Stimulated activated naive B cell treated with anti-CD40 and anti-IgM and Interleukin-4, amounts not matched to agents 10 μg/mL and 1 μg/mL and 100 μg/mL, for 72 hours (primary cell): ENCODE results near the gene CFAP299.

Experiments
- ATAC-seq, 2 donors: fragments of 150-1000 bp; cut with Tn5 transposase; replicated peaks; 2 replicates each; pipeline ENCODE4 v1.10.0; 2021; ENCODE audit warnings: moderate library complexity in 1 of 2
- DNase-seq: peaks from one replicate; pipeline ENCODE4 v3.0.0; 2021
- H3K27ac Mint-ChIP-seq: one replicate; pipeline ENCODE4 v1.8.0; 2022; ENCODE audit warnings: mild to moderate bottlenecking, mixed read lengths
- H3K27me3 Mint-ChIP-seq, 2 donors: one replicate each; pipeline ENCODE4 v1.8.0; 2022; ENCODE audit warnings: mixed read lengths in 2 of 2
- H3K36me3 Mint-ChIP-seq, 2 donors: one replicate each; pipeline ENCODE4 v1.8.0; 2022; ENCODE audit warnings: mixed read lengths in 2 of 2, mild to moderate bottlenecking in 1 of 2
- H3K4me1 Mint-ChIP-seq, 2 donors: one replicate each; pipeline ENCODE4 v1.8.0; 2022; ENCODE audit warnings: mixed read lengths in 2 of 2, mild to moderate bottlenecking in 1 of 2
- H3K4me3 Mint-ChIP-seq, 2 donors: one replicate each; pipeline ENCODE4 v1.8.0; 2022; ENCODE audit warnings: mild to moderate bottlenecking in 2 of 2, mixed read lengths in 2 of 2, moderate library complexity in 1 of 2
- H3K9me3 Mint-ChIP-seq, 2 donors: one replicate each; pipeline ENCODE4 v1.8.0; 2022; ENCODE audit warnings: mixed read lengths in 2 of 2, mild to moderate bottlenecking in 1 of 2

Gene CFAP299

DNA sequence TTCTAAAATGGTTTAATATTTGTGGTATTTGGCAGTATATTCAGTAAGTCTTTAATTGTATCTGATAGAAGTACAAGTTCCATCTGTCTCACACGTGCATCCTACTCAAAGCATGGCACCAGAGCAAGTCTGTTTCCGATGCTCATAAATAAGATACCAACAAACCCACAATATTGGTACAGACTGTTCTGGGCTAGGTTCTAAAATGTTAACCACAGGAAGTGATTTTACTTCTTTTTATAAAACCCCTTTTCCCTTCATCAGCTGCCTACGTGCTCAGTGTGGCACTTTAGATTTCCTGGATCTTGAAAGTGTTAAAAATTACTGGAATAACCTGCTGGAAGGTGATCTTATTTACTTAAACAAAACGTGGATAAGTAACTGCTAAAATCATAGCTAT lies 165.1 kb downstream of the CFAP299 start:
- H3K4me1 Mint-ChIP-seq = peaks cover 2 to 11% of the 10 kb centered on the region in 2 donors
- peaks cover 0 to 2% of the 10 kb centered on the region in 2 donors for H3K36me3 Mint-ChIP-seq
- ATAC-seq = peak; percentile 57 to 65
- no peak for DNase-seq
- H3K27me3 Mint-ChIP-seq = no peaks in the 10 kb centered on the region
- H3K27ac Mint-ChIP-seq = no peak overlapping the region
- peaks cover 0 to 11% of the 10 kb centered on the region in 2 donors for H3K9me3 Mint-ChIP-seq
- no peak overlapping the region for H3K4me3 Mint-ChIP-seq

DNA sequence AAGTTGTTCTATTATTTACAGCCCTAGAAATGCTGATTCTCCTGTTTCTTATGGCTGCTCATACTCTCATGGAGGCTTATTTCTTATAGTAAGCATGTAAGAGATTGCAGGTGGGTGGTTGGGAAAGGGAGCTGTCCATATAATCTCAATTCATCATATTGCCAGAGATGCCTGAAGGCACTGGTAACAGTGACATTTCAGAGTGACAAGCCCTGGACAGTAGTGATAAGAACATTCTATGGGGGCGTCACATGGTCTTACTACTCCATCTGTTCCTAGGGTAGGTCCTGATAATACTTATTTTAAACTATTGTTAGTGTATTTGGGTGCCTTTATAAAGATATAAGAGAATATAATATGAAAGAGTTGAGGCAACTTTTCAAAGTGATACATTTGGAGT lies 171.5 kb downstream of the CFAP299 start:
- Mint-ChIP-seq H3K4me3 (no peak overlapping the region), H3K9me3 (peaks cover 0 to 1% of the 10 kb centered on the region in 2 donors), H3K27me3 (no peaks in the 10 kb centered on the region), H3K4me1 (peaks cover 5 to 23% of the 10 kb centered on the region in 2 donors), H3K27ac (no peak overlapping the region), H3K36me3 (no peaks in the 10 kb centered on the region)
- DNase-seq (no peak), ATAC-seq (no peak)

DNA sequence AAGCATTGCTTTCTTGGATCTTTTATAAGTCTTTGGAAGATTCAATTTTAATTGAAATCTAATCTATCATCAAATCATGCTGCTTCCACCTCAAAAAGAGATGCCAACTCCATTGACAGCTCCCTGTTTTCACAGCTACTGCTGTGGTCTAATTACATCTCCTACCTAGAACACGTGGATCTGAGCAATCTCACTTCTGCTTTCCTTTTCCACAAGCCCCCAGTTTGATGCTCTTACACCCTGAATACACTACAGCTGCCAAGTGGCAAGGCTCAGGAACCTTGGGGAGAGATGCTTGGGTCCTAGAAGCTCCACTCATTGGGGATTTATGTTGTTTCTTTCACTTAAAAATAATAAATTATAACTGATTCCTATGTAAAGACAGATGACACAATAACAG lies 172.0 kb downstream of the CFAP299 start:
- no peaks in the 10 kb centered on the region for H3K27me3 Mint-ChIP-seq
- H3K4me1 Mint-ChIP-seq = peaks cover 5 to 23% of the 10 kb centered on the region in 2 donors
- ATAC-seq = peak; percentile 85 to 88
- DNase-seq = no peak
- no peak overlapping the region for H3K4me3 Mint-ChIP-seq
- no peak overlapping the region for H3K27ac Mint-ChIP-seq
- no peaks in the 10 kb centered on the region for H3K36me3 Mint-ChIP-seq
- peaks cover 0 to 1% of the 10 kb centered on the region in 2 donors for H3K9me3 Mint-ChIP-seq

DNA sequence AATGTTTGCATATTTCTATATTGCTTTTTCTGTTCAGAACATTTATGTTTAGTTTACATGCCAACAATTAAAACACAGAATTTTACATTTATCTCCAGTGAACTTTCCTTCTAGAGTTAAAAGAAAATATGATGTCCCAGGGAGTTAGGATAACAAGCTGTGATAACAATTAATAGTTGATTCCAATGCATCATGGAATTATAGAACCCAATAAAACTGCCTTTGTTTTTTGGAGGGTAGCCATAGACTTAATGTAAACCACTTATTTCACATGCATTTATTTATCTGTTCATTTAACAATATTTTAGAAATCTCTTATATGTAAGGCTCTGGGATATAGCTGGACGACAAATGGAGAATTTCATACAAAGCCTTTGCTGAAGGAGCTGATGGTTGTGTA lies 180.0 kb downstream of the CFAP299 start:
- H3K4me3 Mint-ChIP-seq = no peak overlapping the region
- DNase-seq (no peak), ATAC-seq (no peak)
- no peaks in the 10 kb centered on the region for H3K36me3 Mint-ChIP-seq
- H3K27me3 Mint-ChIP-seq = no peaks in the 10 kb centered on the region
- H3K27ac Mint-ChIP-seq = no peak overlapping the region
- peaks cover 0 to under 1% of the 10 kb centered on the region in 2 donors for H3K4me1 Mint-ChIP-seq
- H3K9me3 Mint-ChIP-seq = peaks cover 0 to 1% of the 10 kb centered on the region in 2 donors

DNA sequence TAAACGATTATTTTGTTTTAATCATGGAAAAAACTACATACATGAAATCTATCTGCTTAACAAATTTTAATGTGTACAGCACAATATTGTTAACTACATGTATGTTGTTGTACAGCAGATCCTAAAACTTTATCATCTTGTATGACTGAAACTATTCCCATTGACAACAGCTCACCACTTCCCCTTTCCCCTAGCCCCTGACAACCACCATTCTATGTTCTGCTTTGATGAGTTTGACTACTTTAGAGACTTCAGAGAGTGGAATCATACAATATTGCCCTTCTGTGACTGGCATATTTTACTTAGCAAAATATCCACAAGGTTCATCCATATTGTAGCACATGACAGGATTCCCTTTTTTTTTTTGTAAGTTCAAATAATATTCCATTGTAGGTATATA lies 185.9 kb downstream of the CFAP299 start:
- Mint-ChIP-seq H3K27ac (no peak overlapping the region), H3K4me3 (no peak overlapping the region), H3K9me3 (no peaks in the 10 kb centered on the region), H3K27me3 (no peaks in the 10 kb centered on the region), H3K36me3 (no peaks in the 10 kb centered on the region), H3K4me1 (peaks cover 3 to 5% of the 10 kb centered on the region in 2 donors)
- no peak for DNase-seq
- peak; percentile 94 for ATAC-seq

DNA sequence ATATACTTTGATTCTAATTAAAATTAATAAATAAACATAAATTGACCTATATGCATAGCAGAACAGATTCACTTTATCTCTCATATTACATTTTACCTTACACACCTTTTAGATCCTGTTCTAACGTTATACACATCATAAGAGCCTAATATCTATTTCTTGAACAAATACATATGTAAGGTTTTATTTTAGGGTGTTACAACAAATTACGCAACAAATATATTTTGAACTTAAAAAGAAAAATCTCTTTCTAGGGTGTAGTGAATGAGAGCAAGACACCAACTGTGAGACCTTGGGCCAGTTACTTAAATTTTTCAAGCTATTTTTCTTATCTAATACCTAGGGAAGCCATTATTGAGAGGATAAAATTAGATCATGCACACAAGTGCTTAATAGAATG lies 191.2 kb downstream of the CFAP299 start:
- Mint-ChIP-seq H3K27ac (no peak overlapping the region), H3K36me3 (no peaks in the 10 kb centered on the region), H3K4me3 (no peak overlapping the region), H3K27me3 (peaks cover 6 to 10% of the 10 kb centered on the region in 2 donors), H3K4me1 (peaks cover 1 to 3% of the 10 kb centered on the region in 2 donors), H3K9me3 (no peaks in the 10 kb centered on the region)
- ATAC-seq (no peak), DNase-seq (no peak)

DNA sequence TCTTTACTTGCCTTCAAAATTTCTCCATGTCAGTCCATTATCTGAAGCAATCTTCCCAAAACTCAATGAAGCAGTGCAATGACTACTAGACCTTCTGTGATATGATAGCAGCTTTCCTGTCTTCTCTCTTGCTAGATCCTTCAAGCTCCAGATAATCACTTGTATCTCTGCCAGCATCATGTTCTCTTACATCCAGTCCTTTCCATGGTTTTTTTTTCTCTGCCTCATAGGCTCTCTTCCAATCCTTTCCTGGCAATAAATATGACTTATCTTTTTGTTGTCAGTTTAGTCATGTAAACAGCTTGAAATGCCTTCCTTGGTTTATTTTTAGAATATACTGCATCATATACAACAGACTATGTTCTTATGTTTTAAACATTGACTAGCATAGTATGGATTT lies 193.5 kb downstream of the CFAP299 start:
- Mint-ChIP-seq H3K27me3 (peaks cover 6 to 10% of the 10 kb centered on the region in 2 donors), H3K4me3 (no peak overlapping the region), H3K9me3 (no peaks in the 10 kb centered on the region), H3K36me3 (no peaks in the 10 kb centered on the region), H3K27ac (no peak overlapping the region), H3K4me1 (peaks cover 3 to 14% of the 10 kb centered on the region in 2 donors)
- ATAC-seq (no peak), DNase-seq (no peak)

DNA sequence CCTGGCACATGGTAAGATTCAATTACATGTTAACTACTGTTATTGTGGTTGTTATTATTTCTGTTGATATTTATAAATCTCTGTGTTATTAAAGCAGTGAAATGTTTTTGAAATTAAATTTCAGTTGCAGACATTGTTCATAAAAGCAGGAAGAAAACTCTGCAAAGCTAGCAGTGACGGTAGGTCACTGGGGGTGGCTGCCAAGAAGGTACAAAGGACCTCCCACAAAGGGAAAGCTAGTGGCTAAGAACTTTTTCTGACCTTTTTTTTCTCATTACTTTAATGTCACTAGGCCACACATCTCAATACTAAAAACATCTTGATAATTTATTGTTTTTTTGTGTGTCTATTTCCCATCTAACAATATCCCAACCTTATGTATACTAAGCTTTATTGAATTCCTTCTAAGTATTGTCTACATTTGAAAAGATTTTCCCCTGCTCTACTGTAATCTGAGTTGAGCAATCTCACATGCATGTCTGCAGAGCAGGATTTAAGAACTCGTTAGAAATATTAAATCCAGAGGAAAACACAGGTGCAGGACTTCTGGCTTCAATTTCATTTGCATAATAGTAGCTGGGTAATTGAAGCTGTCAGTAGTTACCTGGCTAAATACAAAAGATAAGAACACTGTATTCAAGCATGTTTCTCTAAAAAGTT lies 197.3 kb downstream of the CFAP299 start:
- Mint-ChIP-seq H3K27ac (no peak overlapping the region), H3K4me3 (no peak overlapping the region)
- peak in 1 of 2 donors; percentile 34 for ATAC-seq

DNA sequence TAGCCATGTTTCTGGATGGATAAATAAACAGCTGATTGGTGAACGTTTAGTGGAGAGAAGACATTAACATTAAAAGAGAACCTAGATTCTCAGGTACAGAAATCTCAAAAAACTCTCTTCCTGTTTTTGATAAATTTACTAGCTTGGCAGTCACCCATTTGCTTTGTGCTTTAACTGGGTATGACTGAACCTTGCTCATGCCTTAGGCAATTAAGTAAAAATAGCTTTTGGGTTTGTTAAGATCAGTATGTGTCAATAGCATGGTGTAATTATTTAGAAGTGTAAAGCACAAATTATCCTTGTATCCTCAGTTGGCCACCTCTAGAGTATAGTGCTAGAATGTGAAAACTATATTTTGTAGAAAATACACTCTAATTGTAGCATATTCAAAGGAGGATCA lies 200.0 kb downstream of the CFAP299 start:
- Mint-ChIP-seq H3K9me3 (no peaks in the 10 kb centered on the region), H3K4me3 (no peak overlapping the region), H3K36me3 (no peaks in the 10 kb centered on the region), H3K4me1 (peaks cover 3 to 30% of the 10 kb centered on the region in 2 donors), H3K27me3 (peaks cover 0 to 2% of the 10 kb centered on the region in 2 donors), H3K27ac (no peak overlapping the region)
- DNase-seq (no peak), ATAC-seq (no peak)

More for the DNA sequence above, 197.3 kb downstream of the CFAP299 start:
- peaks cover 3 to 14% of the 10 kb centered on the region in 2 donors for H3K4me1 Mint-ChIP-seq
- no peaks in the 10 kb centered on the region for H3K36me3 Mint-ChIP-seq
- no peaks in the 10 kb centered on the region for H3K9me3 Mint-ChIP-seq
- no peak for DNase-seq
- H3K27me3 Mint-ChIP-seq = peaks cover 6 to 10% of the 10 kb centered on the region in 2 donors

DNA sequence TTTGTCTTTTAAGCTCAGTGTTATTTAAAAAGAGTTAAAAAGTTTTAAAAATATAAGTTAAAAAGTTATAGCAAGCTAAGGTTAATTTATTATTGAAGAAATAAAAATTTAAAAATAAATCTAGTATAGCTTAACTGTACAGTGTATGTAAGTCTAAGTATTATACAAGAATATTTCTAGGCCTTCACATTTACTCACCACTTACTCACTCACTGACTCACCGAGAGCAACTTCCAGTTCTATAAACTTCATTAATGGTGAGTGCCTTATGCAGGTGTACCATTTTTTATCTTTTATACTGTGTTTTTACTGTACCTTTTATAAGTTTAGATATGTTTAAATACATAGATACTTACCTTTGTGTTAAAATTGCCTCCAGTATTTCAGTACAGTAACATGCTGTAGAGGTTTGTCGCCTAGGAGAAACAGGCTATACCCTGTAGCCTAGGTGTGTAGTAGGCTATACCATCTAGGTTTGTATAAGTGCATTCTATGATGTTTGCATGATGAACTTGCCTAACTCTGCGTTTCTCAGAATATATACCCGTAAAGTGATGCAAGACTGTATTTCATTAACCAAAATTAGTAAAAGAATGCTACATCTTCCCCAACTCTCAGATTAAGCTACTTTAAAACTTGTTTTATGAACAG lies 202.9 kb downstream of the CFAP299 start:
- H3K36me3 Mint-ChIP-seq = no peaks in the 10 kb centered on the region
- no peak overlapping the region for H3K4me3 Mint-ChIP-seq
- no peak for ATAC-seq
- no peaks in the 10 kb centered on the region for H3K9me3 Mint-ChIP-seq
- no peak for DNase-seq
- peaks cover 9 to 14% of the 10 kb centered on the region in 2 donors for H3K27me3 Mint-ChIP-seq
- peaks cover 6 to 25% of the 10 kb centered on the region in 2 donors for H3K4me1 Mint-ChIP-seq
- H3K27ac Mint-ChIP-seq = no peak overlapping the region

DNA sequence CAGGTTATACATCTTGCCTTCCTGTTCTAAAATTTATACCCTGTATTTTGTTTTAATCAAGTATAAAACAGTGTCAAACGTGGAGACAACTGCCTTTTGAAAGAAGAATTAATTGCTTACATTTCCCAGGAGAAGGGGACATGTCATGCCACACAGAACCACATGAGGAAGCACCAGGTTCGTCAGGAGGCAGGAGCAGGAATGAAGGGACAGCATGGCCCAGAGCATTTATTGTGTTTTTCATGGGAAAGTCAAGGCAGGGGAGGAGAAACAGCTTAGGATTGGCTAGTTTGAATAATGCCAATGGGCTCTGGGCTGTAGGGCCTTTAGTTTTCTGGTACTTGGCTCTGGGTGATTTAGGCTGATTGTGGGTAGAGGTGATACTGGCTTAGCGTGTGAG lies 203.7 kb downstream of the CFAP299 start:
- DNase-seq (no peak), ATAC-seq (no peak)
- no peaks in the 10 kb centered on the region for H3K9me3 Mint-ChIP-seq
- no peaks in the 10 kb centered on the region for H3K36me3 Mint-ChIP-seq
- H3K4me1 Mint-ChIP-seq = peaks cover 6 to 29% of the 10 kb centered on the region in 2 donors
- no peak overlapping the region for H3K27ac Mint-ChIP-seq
- H3K4me3 Mint-ChIP-seq = no peak overlapping the region
- peaks cover 14 to 19% of the 10 kb centered on the region in 2 donors for H3K27me3 Mint-ChIP-seq

DNA sequence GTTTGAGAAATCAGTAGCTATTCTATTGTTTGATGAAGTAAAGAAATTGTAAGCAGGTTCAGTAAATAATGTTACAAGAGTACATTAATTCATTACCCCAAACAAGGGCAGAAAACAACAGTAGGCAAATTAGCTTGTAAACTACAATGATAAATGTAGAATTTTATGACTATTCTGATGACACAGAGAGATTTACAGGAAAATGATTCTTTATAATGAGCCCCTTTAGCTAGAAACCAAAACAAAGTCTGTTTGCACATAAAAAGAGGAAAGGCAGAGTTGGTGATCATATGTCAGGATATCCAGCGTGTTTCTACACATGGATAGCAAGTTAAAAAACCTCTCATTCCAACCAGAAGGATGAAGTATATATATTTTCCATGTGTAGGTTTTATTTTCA lies 204.8 kb downstream of the CFAP299 start:
- Mint-ChIP-seq H3K9me3 (no peaks in the 10 kb centered on the region), H3K27ac (no peak overlapping the region), H3K36me3 (no peaks in the 10 kb centered on the region), H3K4me1 (peaks cover 6 to 29% of the 10 kb centered on the region in 2 donors), H3K27me3 (peaks cover 23 to 30% of the 10 kb centered on the region in 2 donors), H3K4me3 (no peak overlapping the region)
- ATAC-seq = peak; percentile 19 to 22
- DNase-seq = no peak

DNA sequence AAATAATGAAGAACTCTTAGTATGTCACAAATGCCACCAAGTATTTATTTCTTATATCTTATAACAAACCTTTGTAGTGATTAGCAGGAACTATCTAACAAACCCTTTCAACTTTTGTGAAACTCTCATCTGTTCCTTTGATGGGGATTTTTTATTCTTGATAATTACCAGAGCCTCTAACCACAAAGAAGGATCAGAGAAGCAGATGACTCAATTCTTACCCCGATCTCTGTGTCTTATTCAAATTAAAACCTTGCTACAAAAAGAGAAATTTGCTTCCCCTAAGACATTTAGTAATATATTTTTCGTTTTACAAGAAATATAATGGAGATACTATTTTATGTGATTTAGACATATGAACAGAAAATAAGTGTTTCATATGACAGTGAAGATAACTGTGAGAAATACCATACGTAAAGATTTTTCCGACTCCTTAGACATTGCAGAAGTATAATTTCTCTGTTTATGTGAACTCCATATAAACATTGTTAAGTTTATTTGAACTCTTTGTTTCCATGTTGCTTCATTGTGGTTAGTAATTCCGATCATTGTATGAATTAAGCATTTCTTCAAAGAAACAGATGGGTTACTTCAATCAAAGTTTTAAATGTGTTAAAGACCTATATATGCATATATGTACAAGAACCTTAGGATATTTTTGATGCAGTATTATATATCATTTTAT lies 205.4 kb downstream of the CFAP299 start:
- DNase-seq (no peak), ATAC-seq (peak; percentile 97 to 99)
- Mint-ChIP-seq H3K27ac (no peak overlapping the region), H3K36me3 (no peaks in the 10 kb centered on the region), H3K4me1 (peaks cover 6 to 29% of the 10 kb centered on the region in 2 donors), H3K9me3 (no peaks in the 10 kb centered on the region), H3K27me3 (peaks cover 27 to 32% of the 10 kb centered on the region in 2 donors), H3K4me3 (no peak overlapping the region)

DNA sequence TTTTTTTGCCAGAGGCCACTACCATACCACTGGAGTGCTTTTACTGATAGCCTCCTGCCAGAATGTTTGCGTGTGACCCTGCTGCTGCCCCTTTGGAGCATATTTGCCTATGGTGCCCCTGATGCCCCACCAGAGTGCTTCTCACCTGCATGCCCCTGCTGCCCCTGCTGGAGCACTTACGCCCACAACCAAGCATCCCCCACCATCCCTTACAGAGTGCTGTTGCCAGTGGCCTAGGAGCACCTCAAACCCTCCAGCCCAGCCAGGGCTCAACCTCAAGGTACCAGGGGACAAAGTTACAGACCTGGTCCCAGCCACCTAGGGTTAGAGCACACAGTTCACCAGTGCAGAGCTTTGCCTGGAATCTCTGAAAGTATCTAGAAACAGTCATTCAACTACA lies 207.2 kb downstream of the CFAP299 start:
- ATAC-seq = no peak
- Mint-ChIP-seq H3K4me3 (no peak overlapping the region), H3K9me3 (no peaks in the 10 kb centered on the region), H3K36me3 (no peaks in the 10 kb centered on the region), H3K4me1 (peaks cover 6 to 29% of the 10 kb centered on the region in 2 donors), H3K27me3 (peaks cover 27 to 32% of the 10 kb centered on the region in 2 donors), H3K27ac (no peak overlapping the region)
- no peak for DNase-seq
